H1 (cell line): ENCODE measurements around the gene TMEM108. TPM values are rescaled to one million over a fixed set of nuclear protein-coding genes. Genes with fewer than 3 reads are reported as not detected.

Experiments used
- CTCF ChIA-PET: fragments of 300-600 bp; sonication (Branson Sonifier 250); formaldehyde crosslinking; loops from one replicate; lab custom pipeline; 2021; ENCODE audit not compliant: partially characterized antibody; lab: Charles Lee
- POLR2A ChIA-PET: fragments of 300-600 bp; sonication (Branson Sonifier 250); formaldehyde crosslinking; loops from one replicate; lab custom pipeline; 2021; ENCODE audit warnings: inconsistent platforms; ENCODE audit not compliant: partially characterized antibody; lab: Charles Lee
- DNase-seq, 2 experiments: peaks; one replicate each; pipeline versions ENCODE4 v3.0.0 to v3.0.0-alpha.2; 2010 to 2022; ENCODE audit warnings: low spot score in 2 of 2, low read depth in 1 of 2, mixed read lengths in 1 of 2
- FAIRE-seq: peaks from 2 replicates; lab custom pipeline; 2011; peaks lifted over from hg19 to GRCh38; lab: Jason Lieb, UNC
- H2AFZ ChIP-seq: 2 replicates; pipeline ENCODE4 v1.8.1; 2012; ENCODE audit warnings: low read length, inconsistent platforms
- H2AK5ac ChIP-seq: 2 replicates; pipeline ENCODE4 v1.6.1; 2013; ENCODE audit warnings: low read depth, low read length
- H2BK120ac ChIP-seq: replicated peaks from 2 replicates; pipeline ENCODE3; 2013; ENCODE audit warnings: low read depth, low read length, inconsistent platforms
- H2BK12ac ChIP-seq: 2 replicates; pipeline ENCODE4 v1.6.1; 2013; ENCODE audit warnings: low read depth, low read length
- H2BK15ac ChIP-seq: 2 replicates; pipeline ENCODE4 v1.6.1; 2013; ENCODE audit warnings: low read length
- H2BK20ac ChIP-seq: 2 replicates; pipeline ENCODE4 v1.6.1; 2013; ENCODE audit warnings: low read length
- H2BK5ac ChIP-seq: 2 replicates; pipeline ENCODE4 v1.6.1; 2013; ENCODE audit warnings: low read depth, low read length
- H3K14ac ChIP-seq: 2 replicates; pipeline ENCODE4 v1.6.1; 2013; ENCODE audit warnings: inconsistent platforms; ENCODE audit not compliant: insufficient read length
- H3K18ac ChIP-seq: 2 replicates; pipeline ENCODE4 v1.6.1; 2013; ENCODE audit warnings: low read length; ENCODE audit errors: extremely low read depth
- H3K23ac ChIP-seq: 2 replicates; pipeline ENCODE4 v1.6.1; 2013; ENCODE audit warnings: inconsistent platforms; ENCODE audit not compliant: insufficient read length
- H3K23me2 ChIP-seq: 2 replicates; pipeline ENCODE4 v1.6.1; 2013; ENCODE audit warnings: low read depth, low read length
- H3K27ac ChIP-seq: 2 replicates; pipeline ENCODE4 v1.6.1; 2011; ENCODE audit warnings: low read depth, low read length, inconsistent platforms
- H3K27me3 ChIP-seq, 4 experiments: replicated peaks in 1 of 4; 1 replicate in 1 of 4; 2 replicates in 3 of 4; pipeline versions ENCODE4 v1.6.1 to v1.8.1; 2011 to 2013; ENCODE audit warnings: low read length in 3 of 4, mild to moderate bottlenecking in 3 of 4, inconsistent platforms in 2 of 4, mixed read lengths in 2 of 4, moderate library complexity in 1 of 4; ENCODE audit not compliant: control insufficient read depth in 3 of 4, insufficient read depth in 3 of 4; ENCODE audit errors: extremely low read depth in 1 of 4
- H3K36me3 ChIP-seq, 4 experiments: 2 replicates each; pipeline versions ENCODE4 v1.6.1 to v1.8.1; 2011 to 2013; ENCODE audit warnings: mild to moderate bottlenecking in 4 of 4, low read length in 3 of 4, moderate library complexity in 2 of 4, control low read depth in 1 of 4, inconsistent platforms in 1 of 4; ENCODE audit not compliant: insufficient read depth in 4 of 4, control insufficient read depth in 2 of 4
- H3K4ac ChIP-seq: replicated peaks from 2 replicates; pipeline ENCODE3; 2013; ENCODE audit warnings: low read length, low read depth, mixed read lengths, inconsistent platforms; ENCODE audit not compliant: insufficient read length
- H3K4me1 ChIP-seq, 4 experiments: replicated peaks in 1 of 4; 1 replicate in 1 of 4; 2 replicates in 3 of 4; pipeline versions ENCODE4 v1.6.1 to v1.8.1; 2011 to 2013; ENCODE audit warnings: low read length in 3 of 4, inconsistent platforms in 2 of 4, mixed read lengths in 1 of 4; ENCODE audit not compliant: insufficient read depth in 4 of 4, control insufficient read depth in 3 of 4
- H3K4me2 ChIP-seq, 2 experiments: 2 replicates each; pipeline versions ENCODE4 v1.6.1 to v1.8.1; 2011 to 2013; ENCODE audit warnings: low read depth in 2 of 2, low read length in 2 of 2, control low read depth in 1 of 2, inconsistent platforms in 1 of 2, mild to moderate bottlenecking in 1 of 2; ENCODE audit not compliant: insufficient read depth in 1 of 2
- H3K4me3 ChIP-seq, 4 experiments: fragments of 200-600, 300-600 bp in 1 of 4; sonication (generic), shearing (Covaris generic), sonication (Bioruptor Twin) in 1 of 4; 2 replicates each; pipeline versions ENCODE4 v1.5.1 to v1.8.1; 2011 to 2016; ENCODE audit warnings: low read length in 4 of 4, low read depth in 3 of 4, control low read depth in 2 of 4, inconsistent platforms in 2 of 4, mild to moderate bottlenecking in 2 of 4, mixed read lengths in 1 of 4, moderate library complexity in 1 of 4; ENCODE audit not compliant: insufficient read depth in 2 of 4; ENCODE audit errors: extremely low read depth in 1 of 4
- H3K56ac ChIP-seq: replicated peaks from 2 replicates; pipeline ENCODE3; 2013; ENCODE audit warnings: low read depth, mild to moderate bottlenecking, mixed read lengths, low read length, inconsistent platforms; ENCODE audit not compliant: insufficient read length
- H3K79me1 ChIP-seq: 2 replicates; pipeline ENCODE4 v1.6.1; 2013; ENCODE audit warnings: low read depth, low read length, control low read depth
- H3K79me2 ChIP-seq, 2 experiments: 2 replicates each; pipeline versions ENCODE4 v1.6.1 to v1.8.1; 2012 to 2013; ENCODE audit warnings: low read length in 2 of 2, mild to moderate bottlenecking in 2 of 2, inconsistent platforms in 1 of 2; ENCODE audit not compliant: insufficient read depth in 2 of 2, control insufficient read depth in 1 of 2
- H3K9ac ChIP-seq, 4 experiments: replicated peaks in 1 of 4; 1 replicate in 1 of 4; 2 replicates in 3 of 4; pipeline versions ENCODE4 v1.6.1 to v1.8.1; 2011 to 2013; ENCODE audit warnings: low read depth in 3 of 4, low read length in 3 of 4, control low read depth in 2 of 4, mild to moderate bottlenecking in 2 of 4, moderate library complexity in 2 of 4, inconsistent platforms in 1 of 4; ENCODE audit errors: extremely low read depth in 1 of 4
- H3K9me3 ChIP-seq, 2 experiments: 2 replicates each; pipeline versions ENCODE4 v1.6.1 to v1.8.1; 2012 to 2013; ENCODE audit warnings: mild to moderate bottlenecking in 2 of 2, moderate library complexity in 2 of 2, control low read depth in 1 of 2, inconsistent platforms in 1 of 2, low read depth in 1 of 2, low read length in 1 of 2, mixed read lengths in 1 of 2; ENCODE audit not compliant: insufficient read depth in 2 of 2
- H4K20me1 ChIP-seq, 2 experiments: replicated peaks in 1 of 2; 2 replicates each; pipeline versions ENCODE3 to v1.8.1; 2011 to 2013; ENCODE audit warnings: inconsistent platforms in 2 of 2, low read length in 2 of 2, mild to moderate bottlenecking in 1 of 2; ENCODE audit not compliant: insufficient read depth in 2 of 2, control insufficient read depth in 1 of 2
- H4K5ac ChIP-seq: 2 replicates; pipeline ENCODE4 v1.6.1; 2013; ENCODE audit warnings: low read length, low read depth, mixed read lengths, inconsistent platforms; ENCODE audit not compliant: insufficient read length
- H4K8ac ChIP-seq: 2 replicates; pipeline ENCODE4 v1.8.0; 2013; ENCODE audit warnings: mild to moderate bottlenecking, moderate library complexity, low read length, inconsistent platforms; ENCODE audit not compliant: insufficient read depth; ENCODE audit errors: extremely low read depth
- H4K91ac ChIP-seq: replicated peaks from 2 replicates; pipeline ENCODE3; 2013; ENCODE audit warnings: low read length, mixed read lengths, inconsistent platforms; ENCODE audit not compliant: insufficient read length
- BACH1 ChIP-seq: IDR thresholded peaks from 2 replicates; pipeline ENCODE4 v1.6.1; 2012; ENCODE audit warnings: low read length, improper control_type of control experiment
- CHD2 ChIP-seq: IDR thresholded peaks from 2 replicates; pipeline ENCODE4 v1.6.1; 2012; ENCODE audit warnings: low read length, improper control_type of control experiment
- EP300 ChIP-seq, 2 experiments: IDR thresholded peaks; 1 replicate in 1 of 2; 2 replicates in 1 of 2; pipeline ENCODE4 v1.6.1; 2011 to 2012; ENCODE audit warnings: low read depth in 2 of 2, low read length in 2 of 2, mild to moderate bottlenecking in 2 of 2, borderline replicate concordance in 1 of 2, inconsistent platforms in 1 of 2, moderate library complexity in 1 of 2
- KDM4A ChIP-seq: IDR thresholded peaks from one replicate; pipeline ENCODE4 v1.7.1; 2012; ENCODE audit warnings: low read depth, mild to moderate bottlenecking, moderate library complexity, low read length, inconsistent platforms; ENCODE audit not compliant: severe bottlenecking
- MAFK ChIP-seq: IDR thresholded peaks from 2 replicates; pipeline ENCODE4 v1.6.1; 2012; ENCODE audit warnings: low read depth, mild to moderate bottlenecking, improper control_type of control experiment, low read length
- POLR2A ChIP-seq, 2 experiments: IDR thresholded peaks; 1 replicate in 1 of 2; 2 replicates in 1 of 2; pipeline ENCODE4 v1.6.1; 2011; ENCODE audit warnings: low read depth in 2 of 2, low read length in 2 of 2, mild to moderate bottlenecking in 2 of 2; ENCODE audit errors: control extremely low read depth in 1 of 2
- RBBP5 ChIP-seq: IDR thresholded peaks from 2 replicates; pipeline ENCODE4 v1.7.1; 2012; ENCODE audit warnings: low read depth, mild to moderate bottlenecking, inconsistent platforms, low read length, moderate library complexity, borderline replicate concordance
- RFX5 ChIP-seq: IDR thresholded peaks from 2 replicates; pipeline ENCODE4 v1.6.1; 2011; ENCODE audit warnings: low read depth, low read length, improper control_type of control experiment, borderline replicate concordance
- RNF2 ChIP-seq: fragments of 200-900, 300-1000 bp; sonication (generic); IDR thresholded peaks from 2 replicates; pipeline ENCODE4 v1.7.1; 2016; ENCODE audit warnings: borderline replicate concordance, low read depth, mild to moderate bottlenecking, antibody characterized with exemption, low read length; ENCODE audit not compliant: poor library complexity, severe bottlenecking; ENCODE audit errors: missing control alignments
- SUZ12 ChIP-seq: fragments of 200-600 bp; sonication (generic); IDR thresholded peaks from 2 replicates; pipeline ENCODE4 v1.6.1; 2012; ENCODE audit warnings: mild to moderate bottlenecking, inconsistent platforms, low read length, moderate library complexity, mixed read lengths
- TAF1 ChIP-seq: IDR thresholded peaks from 2 replicates; pipeline ENCODE4 v1.6.1; 2011; ENCODE audit warnings: mild to moderate bottlenecking, low read depth, low read length
- TCF12 ChIP-seq: IDR thresholded peaks from 2 replicates; pipeline ENCODE4 v1.6.1; 2011; ENCODE audit warnings: low read depth, mild to moderate bottlenecking, low read length
- ZNF274 ChIP-seq: IDR thresholded peaks from 2 replicates; pipeline ENCODE4 v1.7.0; 2012; ENCODE audit warnings: low read length, borderline replicate concordance; ENCODE audit errors: extremely low read depth
- WGBS, 2 experiments: shearing (Covaris generic) in 1 of 2; methylation state at CpG; one replicate each; pipeline versions ENCODE4 v1.1.6 to v1.1.7; 2013 to 2015; ENCODE audit warnings: low lambda C conversion rate in 2 of 2, mixed read lengths in 2 of 2, inconsistent platforms in 1 of 2, low coverage in 1 of 2, missing lambda C conversion rate in 1 of 2; ENCODE audit not compliant: insufficient replicate concordance in 2 of 2, insufficient coverage in 1 of 2, insufficient read length in 1 of 2; ENCODE audit errors: extremely low coverage in 1 of 2, missing lambda C conversion rate in 1 of 2; 5-methylcytosine and 5-hydroxymethylcytosine counted together
- polyA plus RNA-seq, 7 experiments: library from polyadenylated mRNA; depleted of rRNA in 3 of 7; stranded (reverse) in 5 of 7; unstranded in 2 of 7; fragments of >200 nt in 5 of 7; fragments of 200-250 nt in 2 of 7; gene quantifications; 1 replicate in 5 of 7; 2 replicates in 1 of 7; 4 replicates in 1 of 7; pipeline versions ENCODE4 v1.2.1 to v1.2.3, GENCODE V29; 2011 to 2013; ENCODE audit warnings: missing spikeins in 2 of 7, mixed read lengths in 2 of 7
- total RNA-seq: library from RNA; stranded (reverse); fragmentation: NEBNext Ultra II Directional; extraction: Animal tissue kit (Norgen Biotek cat#: 25700); gene quantifications from 2 replicates; pipeline ENCODE4 v1.2.1, GENCODE V29; 2021
- TF ChIP-seq, protein P1 (sequence below): IDR thresholded peaks from 2 replicates; pipeline ENCODE4 v1.6.1; 2012; ENCODE audit warnings: inconsistent platforms

The TMEM108 gene
- total and polyA plus RNA-seq, 2 of the 8 experiments (the other 6 are each of a cell fraction or from before 2014, with no cell fraction given) = 14.3 to 16.2 TPM

DNA sequence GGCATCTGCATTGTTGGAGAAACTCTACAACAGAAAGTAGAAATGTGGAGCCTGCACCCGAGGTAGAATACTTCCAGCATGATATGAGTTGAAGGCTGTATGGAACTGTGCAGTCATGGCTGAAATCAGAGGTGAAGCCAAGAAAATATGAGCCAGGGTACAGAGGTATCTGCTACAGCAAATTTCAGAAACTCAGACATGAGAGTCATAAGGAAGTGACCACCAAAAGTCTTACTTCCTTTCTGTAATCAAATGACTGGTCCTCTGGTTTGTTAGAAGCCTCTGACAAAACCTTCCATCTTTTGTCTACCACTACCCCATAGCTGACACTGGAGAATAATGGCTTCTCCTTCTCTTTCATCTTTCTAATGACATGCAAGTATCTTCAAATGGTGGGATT lies 159.4 kb downstream of the TMEM108 start:
- FAIRE-seq = no peak
- no peak overlapping the region for H2BK12ac ChIP-seq
- POLR2A ChIA-PET = no interaction called here
- TF ChIP-seq KDM4A (no peak), RNF2 (no peak), POLR2A (IDR thresholded peaks at IDR 0.05; ENCODE audit: control extremely low read depth in 1 of 2, low read depth in 2 of 2, low read length in 2 of 2) (no peak), SUZ12 (no peak), BACH1 (no peak), MAFK (no peak), TAF1 (no peak), EP300 (IDR thresholded peaks at IDR 0.05; ENCODE audit: borderline replicate concordance in 1 of 2, low read depth in 2 of 2, low read length in 2 of 2) (no peak), RBBP5 (no peak), CHD2 (no peak), RFX5 (no peak), ZNF274 (no peak), TCF12 (no peak)
- TF ChIP-seq, protein P1, sequence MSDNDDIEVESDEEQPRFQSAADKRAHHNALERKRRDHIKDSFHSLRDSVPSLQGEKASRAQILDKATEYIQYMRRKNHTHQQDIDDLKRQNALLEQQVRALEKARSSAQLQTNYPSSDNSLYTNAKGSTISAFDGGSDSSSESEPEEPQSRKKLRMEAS = no peak

More for the DNA sequence above, 159.4 kb downstream of the TMEM108 start:
- H3K23ac ChIP-seq = no peak overlapping the region
- no peak overlapping the region for H2BK5ac ChIP-seq
- no peak overlapping the region for H3K4ac ChIP-seq
- H3K4me2 ChIP-seq = no peak overlapping the region
- 85% methylated on average over 1 of the region's 1 CpG; no CpG with 5 or more reads in 1 of the 2 experiments for WGBS, 2 experiments
- H3K23me2 ChIP-seq = no peaks in the 10 kb centered on the region
- no peak overlapping the region for H3K56ac ChIP-seq
- DNase-seq = no peak
- no peaks in the 10 kb centered on the region for H3K79me2 ChIP-seq
- no peak overlapping the region for H3K18ac ChIP-seq
- H3K27ac ChIP-seq = no peak overlapping the region
- H3K14ac ChIP-seq = no peak overlapping the region
- H3K4me1 ChIP-seq = no peaks in the 10 kb centered on the region
- peaks cover 18 to 22% of the 10 kb centered on the region in 2 experiments for H3K9me3 ChIP-seq
- H3K79me1 ChIP-seq = no peaks in the 10 kb centered on the region; the same call in 1 of the 2 replicates
- no peak overlapping the region for H2AK5ac ChIP-seq
- no peak overlapping the region for H4K8ac ChIP-seq
- CTCF ChIA-PET = interaction anchor here (0.8 kb wide), 1 partner anchor 225 kb away, joined by 3 read pairs; no protein-coding TSS in a partner anchor
- H3K9ac ChIP-seq = no peak overlapping the region
- no peak overlapping the region for H3K4me3 ChIP-seq
- H2BK120ac ChIP-seq = no peak overlapping the region
- no peak overlapping the region for H2AFZ ChIP-seq
- H2BK15ac ChIP-seq = no peak overlapping the region
- no peak overlapping the region for H2BK20ac ChIP-seq
- H4K20me1 ChIP-seq = no peaks in the 10 kb centered on the region
- peaks cover 0 to 7% (median 1%) of the 10 kb centered on the region in 4 experiments; a peak in 2 of 8 replicates for H3K36me3 ChIP-seq
- no peaks in the 10 kb centered on the region for H3K27me3 ChIP-seq
- H4K91ac ChIP-seq = no peak overlapping the region
- H4K5ac ChIP-seq = no peak overlapping the region
